ENCODE measurements around the gene ZNF182. TPM values are rescaled to one million over a fixed set of nuclear protein-coding genes. Genes with fewer than 3 reads are reported as not detected.
"Not testable (repeated sequence)": the region's sequence is repeated elsewhere in the genome, so short reads cannot be mapped to it uniquely, and the experiment has no call there.

The ZNF182 gene
- total and polyA plus RNA-seq, 11 donors = 1.8 to 4.8 (median 3.0) TPM

DNA sequence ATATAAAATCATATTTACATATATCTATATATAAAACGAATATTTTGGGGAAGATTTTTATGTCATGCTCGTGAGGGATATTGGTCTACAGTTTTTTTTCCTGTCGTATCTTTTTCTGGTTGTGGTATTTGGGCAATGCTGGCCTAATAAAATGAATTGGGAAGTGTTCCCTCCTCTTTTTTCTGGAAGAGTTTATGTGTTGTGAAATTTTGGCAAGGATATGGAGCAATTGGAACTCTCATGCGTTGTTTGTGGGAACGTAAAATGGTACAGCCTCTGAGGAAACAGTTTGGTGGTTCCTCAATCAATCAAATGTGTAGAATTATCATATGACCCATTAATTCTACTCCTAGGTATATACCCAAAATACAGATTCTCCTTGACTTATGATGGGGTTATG is 69.8 kb downstream of the ZNF182 start:
- Histone ChIP-seq H3K9me3 (no peaks in the 10 kb centered on the region), H3K27ac (no peak overlapping the region), H3K36me3 (no peaks in the 10 kb centered on the region), H3K27me3 (no peaks in the 10 kb centered on the region), H3K4me1 (no peaks in the 10 kb centered on the region), H3K4me3 (no peak overlapping the region)
- DNase-seq = no peak
- intact Hi-C loops (cut with DNase I) = no loop called here
- ATAC-seq = no peak
- WGBS, 4 donors = 56 to 82% (median 71%) methylated on average over 5 of the region's 5 CpGs
- TF ChIP-seq, protein P1, sequence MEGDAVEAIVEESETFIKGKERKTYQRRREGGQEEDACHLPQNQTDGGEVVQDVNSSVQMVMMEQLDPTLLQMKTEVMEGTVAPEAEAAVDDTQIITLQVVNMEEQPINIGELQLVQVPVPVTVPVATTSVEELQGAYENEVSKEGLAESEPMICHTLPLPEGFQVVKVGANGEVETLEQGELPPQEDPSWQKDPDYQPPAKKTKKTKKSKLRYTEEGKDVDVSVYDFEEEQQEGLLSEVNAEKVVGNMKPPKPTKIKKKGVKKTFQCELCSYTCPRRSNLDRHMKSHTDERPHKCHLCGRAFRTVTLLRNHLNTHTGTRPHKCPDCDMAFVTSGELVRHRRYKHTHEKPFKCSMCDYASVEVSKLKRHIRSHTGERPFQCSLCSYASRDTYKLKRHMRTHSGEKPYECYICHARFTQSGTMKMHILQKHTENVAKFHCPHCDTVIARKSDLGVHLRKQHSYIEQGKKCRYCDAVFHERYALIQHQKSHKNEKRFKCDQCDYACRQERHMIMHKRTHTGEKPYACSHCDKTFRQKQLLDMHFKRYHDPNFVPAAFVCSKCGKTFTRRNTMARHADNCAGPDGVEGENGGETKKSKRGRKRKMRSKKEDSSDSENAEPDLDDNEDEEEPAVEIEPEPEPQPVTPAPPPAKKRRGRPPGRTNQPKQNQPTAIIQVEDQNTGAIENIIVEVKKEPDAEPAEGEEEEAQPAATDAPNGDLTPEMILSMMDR (IDR thresholded peaks at IDR 0.05) = no peak
- no peak for TF ChIP-seq POLR2A (IDR thresholded peaks at IDR 0.05)

DNA sequence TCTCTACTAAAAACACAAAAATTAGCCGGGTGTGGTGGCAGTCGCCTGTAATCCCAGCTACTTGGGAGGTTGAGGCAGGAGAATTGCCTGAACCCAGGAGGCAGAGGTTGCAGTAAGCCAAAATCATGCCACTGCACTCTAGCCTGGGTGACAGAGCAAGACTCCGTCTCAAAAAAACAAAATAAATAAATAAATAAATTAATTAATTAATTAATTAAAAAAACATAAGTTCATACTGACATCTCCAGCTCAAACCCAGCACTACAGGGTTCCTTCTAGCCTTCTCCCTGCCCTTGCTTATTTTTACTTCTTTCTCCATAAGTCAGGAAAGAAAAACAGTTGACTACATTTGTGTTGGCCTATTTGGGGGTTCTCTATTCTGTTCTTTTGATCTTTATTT is 71.8 kb downstream of the ZNF182 start:
- H3K27me3 ChIP-seq; ATAC-seq; H3K27ac ChIP-seq; H3K36me3 ChIP-seq; DNase-seq; H3K4me3 ChIP-seq; H3K4me1 ChIP-seq; H3K9me3 ChIP-seq; intact Hi-C loops (cut with DNase I): not testable (repeated sequence)
- 72 to 96% (median 89%) methylated on average over 3 of the region's 3 CpGs for WGBS, 4 donors

DNA sequence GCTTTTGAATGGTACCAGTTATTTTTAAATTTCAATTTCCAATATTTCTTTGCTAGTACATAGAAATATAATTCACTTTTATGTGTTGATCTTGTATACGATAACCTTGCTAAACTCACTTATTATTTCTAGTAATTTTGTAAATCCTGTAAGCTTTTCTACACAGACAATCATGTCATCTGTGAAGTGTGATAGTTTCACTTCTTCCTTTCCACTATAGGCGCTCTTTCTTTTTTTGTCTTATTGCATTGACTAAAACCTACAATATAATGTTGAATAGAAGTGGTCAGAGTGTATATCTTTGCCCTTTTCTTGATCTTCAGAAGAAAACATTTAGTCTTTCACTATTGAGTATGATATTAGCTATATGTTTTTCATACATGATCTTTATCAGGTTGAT is 76.6 kb downstream of the ZNF182 start:
- 83 to 97% (median 90%) methylated on average over 2 of the region's 2 CpGs for WGBS, 4 donors
- no peak for ATAC-seq
- Histone ChIP-seq H3K9me3 (no peaks in the 10 kb centered on the region), H3K27me3 (no peaks in the 10 kb centered on the region), H3K36me3 (no peaks in the 10 kb centered on the region), H3K27ac (no peak overlapping the region), H3K4me3 (no peak overlapping the region), H3K4me1 (no peaks in the 10 kb centered on the region)
- DNase-seq = no peak
- intact Hi-C loops (cut with DNase I) = no loop called here
- no peak for TF ChIP-seq POLR2A (IDR thresholded peaks at IDR 0.05)
- TF ChIP-seq, protein P1 (IDR thresholded peaks at IDR 0.05) = no peak

Other genes with a start within 250 kb of the ZNF182 start
- gene ZNF81, start 167.1 kb downstream of the ZNF182 start, total RNA-seq = 1 to 10 TPM; 2.9 to 8.9 (median 6.9) TPM
- gene ZNF81, start 167.1 kb downstream of the ZNF182 start, polyA plus RNA-seq = 1 to 10 TPM; 2.5 to 3.5 TPM
- gene SPACA5, start 3.0 kb upstream of the ZNF182 start, total RNA-seq = not detected
- not detected for gene SPACA5, start 3.0 kb upstream of the ZNF182 start, polyA plus RNA-seq
- gene ZNF630, start 67.7 kb upstream of the ZNF182 start, total RNA-seq = 1 to 10 TPM; 1.7 to 4.3 (median 2.3) TPM
- 1 to 10 TPM; 1.3 to 1.6 TPM for gene ZNF630, start 67.7 kb upstream of the ZNF182 start, polyA plus RNA-seq
- gene SPACA5B, start 126.6 kb upstream of the ZNF182 start, total RNA-seq = not detected
- gene SPACA5B, start 126.6 kb upstream of the ZNF182 start, polyA plus RNA-seq = not detected
- gene SSX5, start 192.8 kb upstream of the ZNF182 start, total RNA-seq = not detected
- gene SSX5, start 192.8 kb upstream of the ZNF182 start, polyA plus RNA-seq = not detected